ENCODE results near the gene TRIM15. TPM values are rescaled to one million over a fixed set of nuclear protein-coding genes. Genes with fewer than 3 reads are reported as not detected.

TRIM15 gene
- total and polyA plus RNA-seq, 10 of the 15 experiments (the other 5 are each of a cell fraction or from before 2014, with no cell fraction given) = 0.29 TPM; not detected in 9

GRCh38 chr6:30212865-30213666, 49.7 kb downstream of the TRIM15 start, which contains the start of gene TRIM26 (continued):
- TF ChIP-seq, protein P1, sequence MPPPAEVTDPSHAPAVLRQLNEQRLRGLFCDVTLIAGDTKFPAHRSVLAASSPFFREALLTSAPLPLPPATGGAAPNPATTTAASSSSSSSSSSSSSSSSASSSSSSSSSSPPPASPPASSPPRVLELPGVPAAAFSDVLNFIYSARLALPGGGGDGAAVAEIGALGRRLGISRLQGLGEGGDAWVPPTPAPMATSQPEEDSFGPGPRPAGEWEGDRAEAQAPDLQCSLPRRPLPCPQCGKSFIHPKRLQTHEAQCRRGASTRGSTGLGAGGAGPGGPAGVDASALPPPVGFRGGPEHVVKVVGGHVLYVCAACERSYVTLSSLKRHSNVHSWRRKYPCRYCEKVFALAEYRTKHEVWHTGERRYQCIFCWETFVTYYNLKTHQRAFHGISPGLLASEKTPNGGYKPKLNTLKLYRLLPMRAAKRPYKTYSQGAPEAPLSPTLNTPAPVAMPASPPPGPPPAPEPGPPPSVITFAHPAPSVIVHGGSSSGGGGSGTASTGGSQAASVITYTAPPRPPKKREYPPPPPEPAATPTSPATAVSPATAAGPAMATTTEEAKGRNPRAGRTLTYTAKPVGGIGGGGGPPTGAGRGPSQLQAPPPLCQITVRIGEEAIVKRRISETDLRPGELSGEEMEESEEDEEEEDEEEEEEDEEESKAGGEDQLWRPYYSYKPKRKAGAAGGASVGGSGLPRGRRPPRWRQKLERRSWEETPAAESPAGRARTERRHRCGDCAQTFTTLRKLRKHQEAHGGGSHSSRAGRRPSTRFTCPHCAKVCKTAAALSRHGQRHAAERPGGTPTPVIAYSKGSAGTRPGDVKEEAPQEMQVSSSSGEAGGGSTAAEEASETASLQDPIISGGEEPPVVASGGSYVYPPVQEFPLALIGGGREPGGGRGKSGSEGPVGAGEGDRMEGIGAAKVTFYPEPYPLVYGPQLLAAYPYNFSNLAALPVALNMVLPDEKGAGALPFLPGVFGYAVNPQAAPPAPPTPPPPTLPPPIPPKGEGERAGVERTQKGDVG (CRISPR knock-in tag; IDR thresholded peaks at IDR 0.05) = no peak
- TF ChIP-seq RCOR1 (conservative IDR thresholded peaks at IDR 0.05; ENCODE audit: low read depth, low read length) (0 out of 2 replicates have a peak, but pooled peaks have one; percentile 45), PAX8 (IDR thresholded peaks at IDR 0.05) (no peak), ESRRA (IDR thresholded peaks at IDR 0.05; ENCODE audit: low read length) (no peak), SMAD5 (IDR thresholded peaks at IDR 0.05; ENCODE audit: low read depth) (0 out of 2 replicates have a peak, but pooled peaks have one; percentile 70), HDAC2 (IDR thresholded peaks at IDR 0.05) (no peak), POLR2AphosphoS5 (IDR thresholded peaks at IDR 0.05; ENCODE audit: low read length) (peak; percentile 91), NR2F1 (conservative IDR thresholded peaks at IDR 0.05) (peak; percentile 73; the same call in 1 of the 2 replicates), RB1 (IDR thresholded peaks at IDR 0.05; ENCODE audit: borderline replicate concordance) (no peak), RELA (IDR thresholded peaks at IDR 0.05; ENCODE audit: borderline replicate concordance, partially characterized antibody) (peak; percentile 20), CEBPB (IDR thresholded peaks at IDR 0.05; ENCODE audit: borderline replicate concordance in 1 of 2, low read depth in 2 of 2, low read length in 2 of 2) (peak in 1 of 2 experiments; percentile 68; a peak in 1 of 4 replicates), SIN3A (IDR thresholded peaks at IDR 0.05; ENCODE audit: low read depth, low read length) (no peak), GATAD2B (conservative IDR thresholded peaks at IDR 0.05; ENCODE audit: low read depth) (peak; percentile 60), IKZF1 (conservative IDR thresholded peaks at IDR 0.05) (peak; percentile 71)
- TF ChIP-seq, protein P2, sequence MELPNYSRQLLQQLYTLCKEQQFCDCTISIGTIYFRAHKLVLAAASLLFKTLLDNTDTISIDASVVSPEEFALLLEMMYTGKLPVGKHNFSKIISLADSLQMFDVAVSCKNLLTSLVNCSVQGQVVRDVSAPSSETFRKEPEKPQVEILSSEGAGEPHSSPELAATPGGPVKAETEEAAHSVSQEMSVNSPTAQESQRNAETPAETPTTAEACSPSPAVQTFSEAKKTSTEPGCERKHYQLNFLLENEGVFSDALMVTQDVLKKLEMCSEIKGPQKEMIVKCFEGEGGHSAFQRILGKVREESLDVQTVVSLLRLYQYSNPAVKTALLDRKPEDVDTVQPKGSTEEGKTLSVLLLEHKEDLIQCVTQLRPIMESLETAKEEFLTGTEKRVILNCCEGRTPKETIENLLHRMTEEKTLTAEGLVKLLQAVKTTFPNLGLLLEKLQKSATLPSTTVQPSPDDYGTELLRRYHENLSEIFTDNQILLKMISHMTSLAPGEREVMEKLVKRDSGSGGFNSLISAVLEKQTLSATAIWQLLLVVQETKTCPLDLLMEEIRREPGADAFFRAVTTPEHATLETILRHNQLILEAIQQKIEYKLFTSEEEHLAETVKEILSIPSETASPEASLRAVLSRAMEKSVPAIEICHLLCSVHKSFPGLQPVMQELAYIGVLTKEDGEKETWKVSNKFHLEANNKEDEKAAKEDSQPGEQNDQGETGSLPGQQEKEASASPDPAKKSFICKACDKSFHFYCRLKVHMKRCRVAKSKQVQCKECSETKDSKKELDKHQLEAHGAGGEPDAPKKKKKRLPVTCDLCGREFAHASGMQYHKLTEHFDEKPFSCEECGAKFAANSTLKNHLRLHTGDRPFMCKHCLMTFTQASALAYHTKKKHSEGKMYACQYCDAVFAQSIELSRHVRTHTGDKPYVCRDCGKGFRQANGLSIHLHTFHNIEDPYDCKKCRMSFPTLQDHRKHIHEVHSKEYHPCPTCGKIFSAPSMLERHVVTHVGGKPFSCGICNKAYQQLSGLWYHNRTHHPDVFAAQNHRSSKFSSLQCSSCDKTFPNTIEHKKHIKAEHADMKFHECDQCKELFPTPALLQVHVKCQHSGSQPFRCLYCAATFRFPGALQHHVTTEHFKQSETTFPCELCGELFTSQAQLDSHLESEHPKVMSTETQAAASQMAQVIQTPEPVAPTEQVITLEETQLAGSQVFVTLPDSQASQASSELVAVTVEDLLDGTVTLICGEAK (IDR thresholded peaks at IDR 0.05; ENCODE audit: borderline replicate concordance) = no peak
- TF ChIP-seq, protein P3, sequence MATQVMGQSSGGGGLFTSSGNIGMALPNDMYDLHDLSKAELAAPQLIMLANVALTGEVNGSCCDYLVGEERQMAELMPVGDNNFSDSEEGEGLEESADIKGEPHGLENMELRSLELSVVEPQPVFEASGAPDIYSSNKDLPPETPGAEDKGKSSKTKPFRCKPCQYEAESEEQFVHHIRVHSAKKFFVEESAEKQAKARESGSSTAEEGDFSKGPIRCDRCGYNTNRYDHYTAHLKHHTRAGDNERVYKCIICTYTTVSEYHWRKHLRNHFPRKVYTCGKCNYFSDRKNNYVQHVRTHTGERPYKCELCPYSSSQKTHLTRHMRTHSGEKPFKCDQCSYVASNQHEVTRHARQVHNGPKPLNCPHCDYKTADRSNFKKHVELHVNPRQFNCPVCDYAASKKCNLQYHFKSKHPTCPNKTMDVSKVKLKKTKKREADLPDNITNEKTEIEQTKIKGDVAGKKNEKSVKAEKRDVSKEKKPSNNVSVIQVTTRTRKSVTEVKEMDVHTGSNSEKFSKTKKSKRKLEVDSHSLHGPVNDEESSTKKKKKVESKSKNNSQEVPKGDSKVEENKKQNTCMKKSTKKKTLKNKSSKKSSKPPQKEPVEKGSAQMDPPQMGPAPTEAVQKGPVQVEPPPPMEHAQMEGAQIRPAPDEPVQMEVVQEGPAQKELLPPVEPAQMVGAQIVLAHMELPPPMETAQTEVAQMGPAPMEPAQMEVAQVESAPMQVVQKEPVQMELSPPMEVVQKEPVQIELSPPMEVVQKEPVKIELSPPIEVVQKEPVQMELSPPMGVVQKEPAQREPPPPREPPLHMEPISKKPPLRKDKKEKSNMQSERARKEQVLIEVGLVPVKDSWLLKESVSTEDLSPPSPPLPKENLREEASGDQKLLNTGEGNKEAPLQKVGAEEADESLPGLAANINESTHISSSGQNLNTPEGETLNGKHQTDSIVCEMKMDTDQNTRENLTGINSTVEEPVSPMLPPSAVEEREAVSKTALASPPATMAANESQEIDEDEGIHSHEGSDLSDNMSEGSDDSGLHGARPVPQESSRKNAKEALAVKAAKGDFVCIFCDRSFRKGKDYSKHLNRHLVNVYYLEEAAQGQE (IDR thresholded peaks at IDR 0.05; ENCODE audit: low read depth, low read length) = no peak
- TF ChIP-seq, protein P4, sequence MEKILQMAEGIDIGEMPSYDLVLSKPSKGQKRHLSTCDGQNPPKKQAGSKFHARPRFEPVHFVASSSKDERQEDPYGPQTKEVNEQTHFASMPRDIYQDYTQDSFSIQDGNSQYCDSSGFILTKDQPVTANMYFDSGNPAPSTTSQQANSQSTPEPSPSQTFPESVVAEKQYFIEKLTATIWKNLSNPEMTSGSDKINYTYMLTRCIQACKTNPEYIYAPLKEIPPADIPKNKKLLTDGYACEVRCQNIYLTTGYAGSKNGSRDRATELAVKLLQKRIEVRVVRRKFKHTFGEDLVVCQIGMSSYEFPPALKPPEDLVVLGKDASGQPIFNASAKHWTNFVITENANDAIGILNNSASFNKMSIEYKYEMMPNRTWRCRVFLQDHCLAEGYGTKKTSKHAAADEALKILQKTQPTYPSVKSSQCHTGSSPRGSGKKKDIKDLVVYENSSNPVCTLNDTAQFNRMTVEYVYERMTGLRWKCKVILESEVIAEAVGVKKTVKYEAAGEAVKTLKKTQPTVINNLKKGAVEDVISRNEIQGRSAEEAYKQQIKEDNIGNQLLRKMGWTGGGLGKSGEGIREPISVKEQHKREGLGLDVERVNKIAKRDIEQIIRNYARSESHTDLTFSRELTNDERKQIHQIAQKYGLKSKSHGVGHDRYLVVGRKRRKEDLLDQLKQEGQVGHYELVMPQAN (conservative IDR thresholded peaks at IDR 0.05) = peak; percentile 91

Data from GM12878 (cell line).